HuH-7.5 (cell line): Measurements from ENCODE around the gene AFF2.

Experiments used
- DNase-seq: peaks from one replicate; pipeline ENCODE4 v3.0.0; 2011; ENCODE audit warnings: low spot score

AFF2 gene

GRCh38 chrX:148500423-148501385 is at the start of gene AFF2:
AFF2 (plus strand) TSS chrX:148500617; CDS start chrX:148501098, 481 bp downstream.
- peak; percentile 18 for DNase-seq

- DNase-seq: no peak
Observed at GRCh38 chrX:148457279-148457678, 43.1 kb upstream of the AFF2 start.

- DNase-seq: no peak
Observed at GRCh38 chrX:148459343-148459742, 41.1 kb upstream of the AFF2 start.

- no peak for DNase-seq
Observed at GRCh38 chrX:148466292-148466691, 34.1 kb upstream of the AFF2 start.

- no peak for DNase-seq
Observed at GRCh38 chrX:148470324-148470723, 30.1 kb upstream of the AFF2 start.

- DNase-seq: no peak
Observed at GRCh38 chrX:148474030-148474429, 26.4 kb upstream of the AFF2 start.

- DNase-seq: no peak
Observed at GRCh38 chrX:148492057-148492456, 8.4 kb upstream of the AFF2 start.

GRCh38 chrX:148495176-148495575 is 5.2 kb upstream of the AFF2 start:
- no peak for DNase-seq

- DNase-seq: no peak
Observed at GRCh38 chrX:148498067-148498466, 2.4 kb upstream of the AFF2 start.

- DNase-seq: no peak
Observed at GRCh38 chrX:148499638-148500422, 587 bp upstream of the AFF2 start.

GRCh38 chrX:148501386-148502066 is 1.1 kb downstream of the AFF2 start:
- peak; percentile 18 for DNase-seq

- no peak for DNase-seq
Observed at GRCh38 chrX:148504506-148504905, 4.1 kb downstream of the AFF2 start.

GRCh38 chrX:148507418-148507817 is 7.0 kb downstream of the AFF2 start:
- DNase-seq: no peak

GRCh38 chrX:148512453-148512852 is 12.0 kb downstream of the AFF2 start:
- no peak for DNase-seq

GRCh38 chrX:148513661-148514060 is 13.2 kb downstream of the AFF2 start:
- DNase-seq: no peak

- no peak for DNase-seq
Observed at GRCh38 chrX:148517176-148517575, 16.8 kb downstream of the AFF2 start.

GRCh38 chrX:148522006-148522405 is 21.6 kb downstream of the AFF2 start:
- DNase-seq: no peak

- DNase-seq: no peak
Observed at GRCh38 chrX:148523303-148524080, 23.1 kb downstream of the AFF2 start.

- no peak for DNase-seq
Observed at GRCh38 chrX:148530464-148531077, 30.2 kb downstream of the AFF2 start.

- DNase-seq: no peak
Observed at GRCh38 chrX:148534291-148534690, 33.9 kb downstream of the AFF2 start.

GRCh38 chrX:148535639-148536038 is 35.2 kb downstream of the AFF2 start:
- DNase-seq: no peak
